PC-3 (cell line): ENCODE data around the gene CNNM1. TPM values are rescaled to one million over a fixed set of nuclear protein-coding genes. Genes with fewer than 3 reads are reported as not detected.

Experiments used
- ATAC-seq: fragments of 200-7000 bp; cut with Tn5 transposase; 2 replicates; pipeline ENCODE4 v1.9.1; 2020; ENCODE audit warnings: mild to moderate bottlenecking, moderate library complexity
- BruUV-seq: library from RNA; stranded (reverse); fragments of 400-500 nt; replicated peaks from 2 replicates; lab custom pipeline; 2021; lab: Mats Ljungman, UMichigan
- CTCF ChIA-PET: fragments of 300-600 bp; sonication (Branson Sonifier 250); formaldehyde crosslinking; loops from one replicate; lab custom pipeline; 2022; ENCODE audit warnings: antibody characterized with exemption; lab: Charles Lee
- POLR2A ChIA-PET: fragments of 300-600 bp; sonication (Branson Sonifier 250); formaldehyde crosslinking; loops from one replicate; lab custom pipeline; 2022; ENCODE audit warnings: antibody characterized with exemption; ENCODE audit not compliant: unreplicated experiment; lab: Charles Lee
- DNase-seq: peaks from one replicate; pipeline ENCODE4 v3.0.0-alpha.2; 2015
- H2AFZ ChIP-seq: fragments of 300-600 bp; sonication (generic); 2 replicates; pipeline ENCODE4 v1.6.0; 2016; ENCODE audit warnings: antibody characterized with exemption, low read length
- H3F3A ChIP-seq: fragments of 300-600 bp; sonication (generic); one replicate; pipeline ENCODE4 v1.6.0; 2017; ENCODE audit warnings: antibody characterized with exemption, low read length, control low read depth, mild to moderate bottlenecking; ENCODE audit not compliant: unreplicated experiment
- H3K27ac ChIP-seq: fragments of 300-600 bp; sonication (generic); 2 replicates; pipeline ENCODE4 v1.5.1; 2016; ENCODE audit warnings: mild to moderate bottlenecking, low read length
- H3K27me3 ChIP-seq: fragments of 300-600 bp; sonication (generic); 2 replicates; pipeline ENCODE4 v1.6.1; 2016; ENCODE audit warnings: low read length, mixed read lengths
- H3K36me3 ChIP-seq: fragments of 300-600 bp; sonication (generic); 2 replicates; pipeline ENCODE4 v1.6.1; 2016; ENCODE audit warnings: low read depth, mixed run types, low read length, mixed read lengths
- H3K4me1 ChIP-seq: fragments of 300-600 bp; sonication (generic); 2 replicates; pipeline ENCODE4 v1.5.1; 2016; ENCODE audit warnings: low read length; ENCODE audit not compliant: insufficient read depth
- H3K4me2 ChIP-seq: fragments of 300-600 bp; sonication (generic); 2 replicates; pipeline ENCODE4 v1.6.0; 2016; ENCODE audit warnings: low read length
- H3K4me3 ChIP-seq: fragments of 300-600 bp; sonication (generic); 2 replicates; pipeline ENCODE4 v1.5.1; 2016; ENCODE audit warnings: mild to moderate bottlenecking, low read length, mixed read lengths
- H3K79me2 ChIP-seq: fragments of 300-600 bp; sonication (generic); 2 replicates; pipeline ENCODE4 v1.6.1; 2017; ENCODE audit warnings: low read length, mixed read lengths
- H3K9ac ChIP-seq: fragments of 300-600 bp; sonication (generic); 2 replicates; pipeline ENCODE4 v1.6.0; 2016; ENCODE audit warnings: mild to moderate bottlenecking, low read length
- H3K9me2 ChIP-seq: fragments of 300-600 bp; sonication (generic); replicated peaks from 2 replicates; pipeline ENCODE4 v1.6.1; 2016; ENCODE audit warnings: mixed run types, low read length, mixed read lengths
- H3K9me3 ChIP-seq: fragments of 300-600 bp; sonication (generic); 2 replicates; pipeline ENCODE4 v1.6.1; 2016; ENCODE audit warnings: low read length, mixed read lengths
- H4K20me1 ChIP-seq: fragments of 300-600 bp; sonication (generic); 2 replicates; pipeline ENCODE4 v1.6.1; 2016; ENCODE audit warnings: low read length, mixed read lengths
- EZH2 ChIP-seq: fragments of 300-600 bp; sonication (generic); IDR thresholded peaks from one replicate; pipeline ENCODE4 v1.6.1; 2017; ENCODE audit warnings: antibody characterized with exemption, mild to moderate bottlenecking, low read length; ENCODE audit not compliant: unreplicated experiment
- EZH2phosphoT487 ChIP-seq: fragments of 300-600 bp; sonication (generic); IDR thresholded peaks from 2 replicates; pipeline ENCODE4 v1.6.1; 2018; ENCODE audit warnings: mild to moderate bottlenecking, antibody characterized with exemption, low read length, borderline replicate concordance
- intact Hi-C: fragments of 100-400 bp; cut with micrococcal nuclease; formaldehyde crosslinking; loops from 2 replicates; pipeline ENCODE4 v1.9.0; 2023
- total RNA-seq: library from RNA; depleted of rRNA; stranded (reverse); fragments of >200 nt; gene quantifications from 2 replicates; pipeline ENCODE4 v1.2.3, GENCODE V29; 2014
- TF ChIP-seq, protein P1 (sequence below): fragments of 300-600 bp; sonication (generic); conservative IDR thresholded peaks from 2 replicates; pipeline ENCODE4 v1.5.1; 2017; ENCODE audit warnings: antibody characterized with exemption, low read depth, mild to moderate bottlenecking, low read length

CNNM1 gene
- total RNA-seq, 1 experiment from 2014 or later: 3.3 TPM

DNA sequence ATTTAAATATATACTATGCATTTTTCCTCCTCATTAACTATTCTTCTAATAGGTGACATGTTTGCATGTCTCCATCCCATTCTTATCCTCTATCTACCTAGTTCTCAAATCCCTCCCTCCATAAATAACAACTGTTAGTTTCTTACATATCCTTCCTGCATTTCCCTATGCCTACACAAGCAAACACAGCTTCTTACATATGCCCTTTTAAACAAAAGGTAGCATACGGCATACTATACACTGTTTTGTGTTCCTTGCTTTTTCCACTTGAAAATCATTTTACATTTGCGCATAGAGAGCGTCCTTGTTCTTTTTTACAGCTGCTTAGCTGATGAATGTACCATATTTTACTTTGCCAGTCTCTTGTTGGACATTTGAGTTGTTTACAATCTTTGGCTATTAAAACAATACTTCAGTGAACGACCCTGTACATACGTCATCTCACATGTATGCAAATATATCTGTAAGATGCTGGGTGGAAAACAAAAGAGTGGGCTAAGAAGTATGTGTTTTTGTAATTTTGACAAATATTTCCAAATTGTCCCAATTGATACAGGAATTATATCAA is 93.5 kb downstream of the CNNM1 start:
- CTCF ChIA-PET: no interaction called here
- Histone ChIP-seq H3K4me1 (no peaks in the 10 kb centered on the region), H3K79me2 (peaks cover 30% of the 10 kb centered on the region), H3K4me3 (no peak overlapping the region), H3K9me2 (no peaks in the 10 kb centered on the region), H3K36me3 (peaks cover 11% of the 10 kb centered on the region), H3K4me2 (no peak overlapping the region), H3F3A (no peaks in the 10 kb centered on the region), H4K20me1 (no peaks in the 10 kb centered on the region), H3K27me3 (no peaks in the 10 kb centered on the region), H2AFZ (no peak overlapping the region), H3K9ac (no peak overlapping the region), H3K9me3 (no peaks in the 10 kb centered on the region), H3K27ac (no peak overlapping the region)
- DNase-seq (no peak), ATAC-seq (no peak)
- TF ChIP-seq EZH2 (no peak), EZH2phosphoT487 (no peak)
- TF ChIP-seq, protein P1, sequence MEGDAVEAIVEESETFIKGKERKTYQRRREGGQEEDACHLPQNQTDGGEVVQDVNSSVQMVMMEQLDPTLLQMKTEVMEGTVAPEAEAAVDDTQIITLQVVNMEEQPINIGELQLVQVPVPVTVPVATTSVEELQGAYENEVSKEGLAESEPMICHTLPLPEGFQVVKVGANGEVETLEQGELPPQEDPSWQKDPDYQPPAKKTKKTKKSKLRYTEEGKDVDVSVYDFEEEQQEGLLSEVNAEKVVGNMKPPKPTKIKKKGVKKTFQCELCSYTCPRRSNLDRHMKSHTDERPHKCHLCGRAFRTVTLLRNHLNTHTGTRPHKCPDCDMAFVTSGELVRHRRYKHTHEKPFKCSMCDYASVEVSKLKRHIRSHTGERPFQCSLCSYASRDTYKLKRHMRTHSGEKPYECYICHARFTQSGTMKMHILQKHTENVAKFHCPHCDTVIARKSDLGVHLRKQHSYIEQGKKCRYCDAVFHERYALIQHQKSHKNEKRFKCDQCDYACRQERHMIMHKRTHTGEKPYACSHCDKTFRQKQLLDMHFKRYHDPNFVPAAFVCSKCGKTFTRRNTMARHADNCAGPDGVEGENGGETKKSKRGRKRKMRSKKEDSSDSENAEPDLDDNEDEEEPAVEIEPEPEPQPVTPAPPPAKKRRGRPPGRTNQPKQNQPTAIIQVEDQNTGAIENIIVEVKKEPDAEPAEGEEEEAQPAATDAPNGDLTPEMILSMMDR: no peak
- intact Hi-C loops: no loop called here
- no TSS peak for BruUV-seq
- POLR2A ChIA-PET: no interaction called here

DNA sequence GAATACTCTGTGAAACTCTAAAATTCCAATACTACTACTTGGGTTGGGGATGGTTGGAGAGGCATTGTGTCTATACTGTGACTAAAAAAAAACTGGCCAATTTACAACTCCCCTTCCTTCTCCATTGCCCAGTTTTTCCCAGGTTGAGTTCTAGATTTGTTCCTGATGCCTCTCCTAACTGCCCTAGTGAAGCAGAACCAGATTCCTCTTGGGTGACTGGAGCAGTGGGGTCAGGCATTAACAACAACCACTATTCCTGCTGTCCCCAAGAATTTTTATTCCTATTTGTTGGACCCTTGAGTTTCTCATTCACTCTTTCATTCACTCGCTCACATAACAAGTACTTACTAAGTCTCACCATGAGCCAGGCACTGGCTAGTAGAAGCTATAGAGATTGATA is 95.5 kb downstream of the CNNM1 start:
- no peak overlapping the region for H2AFZ ChIP-seq
- intact Hi-C loops: no loop called here
- H3K9ac ChIP-seq: no peak overlapping the region
- no peak overlapping the region for H3K4me2 ChIP-seq
- peaks cover 50% of the 10 kb centered on the region for H3K79me2 ChIP-seq
- CTCF ChIA-PET: no interaction called here
- no peaks in the 10 kb centered on the region; the same call in 1 of the 2 replicates for H4K20me1 ChIP-seq
- no peaks in the 10 kb centered on the region for H3F3A ChIP-seq
- no peaks in the 10 kb centered on the region for H3K9me2 ChIP-seq
- TF ChIP-seq EZH2phosphoT487 (no peak), EZH2 (no peak)
- TF ChIP-seq, protein P1: no peak
- ATAC-seq (no peak), DNase-seq (no peak)
- POLR2A ChIA-PET: no interaction called here
- no peaks in the 10 kb centered on the region for H3K9me3 ChIP-seq
- BruUV-seq: no TSS peak
- H3K36me3 ChIP-seq: peaks cover 8% of the 10 kb centered on the region
- no peak overlapping the region for H3K4me3 ChIP-seq
- H3K27me3 ChIP-seq: no peaks in the 10 kb centered on the region
- peaks cover 6% of the 10 kb centered on the region for H3K4me1 ChIP-seq
- H3K27ac ChIP-seq: no peak overlapping the region

DNA sequence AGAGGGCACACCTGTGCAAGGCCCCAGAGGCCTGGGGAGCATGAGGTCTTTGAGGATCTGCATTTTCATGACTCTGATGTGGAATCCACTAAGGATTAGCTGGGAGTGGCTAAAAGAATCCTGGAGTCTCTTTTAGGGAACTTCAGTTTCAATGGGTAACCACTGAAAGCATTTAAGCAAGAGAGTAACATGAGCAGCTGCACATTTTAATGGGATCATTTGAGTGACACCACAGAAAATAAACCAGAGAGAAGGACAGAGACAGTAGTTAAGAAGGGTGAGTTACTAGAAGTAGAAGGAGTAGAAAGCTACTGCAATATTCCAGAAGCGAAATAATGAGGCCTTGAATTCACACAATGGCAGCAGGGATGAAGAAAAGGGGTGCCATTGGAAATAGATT is 96.0 kb downstream of the CNNM1 start:
- POLR2A ChIA-PET: no interaction called here

More for the DNA sequence above, 96.0 kb downstream of the CNNM1 start:
- CTCF ChIA-PET: no interaction called here
- Histone ChIP-seq H3K4me2 (no peak overlapping the region), H3K4me1 (peaks cover 6% of the 10 kb centered on the region), H3K79me2 (peaks cover 55% of the 10 kb centered on the region), H3K9me3 (no peaks in the 10 kb centered on the region), H3K4me3 (no peak overlapping the region), H3K27ac (no peak overlapping the region), H2AFZ (no peak overlapping the region), H3K27me3 (no peaks in the 10 kb centered on the region), H3K9me2 (no peaks in the 10 kb centered on the region), H4K20me1 (no peaks in the 10 kb centered on the region; the same call in 1 of the 2 replicates), H3F3A (no peaks in the 10 kb centered on the region), H3K9ac (no peak overlapping the region), H3K36me3 (peaks cover 8% of the 10 kb centered on the region)
- intact Hi-C loops: no loop called here
- no TSS peak for BruUV-seq
- DNase-seq (no peak), ATAC-seq (no peak)
- TF ChIP-seq, protein P1: no peak
- TF ChIP-seq EZH2: no peak
- TF ChIP-seq EZH2phosphoT487: no peak
